AG04449 (cell line): ENCODE results near the gene DCP1B.

Experiments
- CTCF ChIA-PET: fragments of 350-600 bp; formaldehyde crosslinking; extraction: SDS; loops from one replicate; lab custom pipeline; 2021; ENCODE audit warnings: antibody characterized with exemption; lab: Yijun Ruan, JAX
- POLR2A ChIA-PET: fragments of 400-600, 350-600 bp; formaldehyde crosslinking; extraction: SDS; loops from one replicate; lab custom pipeline; 2020; ENCODE audit warnings: antibody characterized with exemption, inconsistent platforms; lab: Yijun Ruan, JAX
- DNase-seq: peaks from one replicate; pipeline ENCODE4 v3.0.0-alpha.2; 2010; ENCODE audit warnings: low read depth, low spot score
- H3K4me3 ChIP-seq: 2 replicates; pipeline ENCODE4 v1.5.1; 2011; ENCODE audit warnings: low read depth, mild to moderate bottlenecking, control low read depth, low read length
- TF ChIP-seq, protein P1 (sequence below): IDR thresholded peaks from one replicate; pipeline ENCODE4 v1.5.1; 2011; ENCODE audit warnings: mild to moderate bottlenecking, moderate library complexity, low read length, control low read depth, inconsistent platforms; ENCODE audit not compliant: insufficient read depth; ENCODE audit errors: missing control alignments

Gene DCP1B

DNA sequence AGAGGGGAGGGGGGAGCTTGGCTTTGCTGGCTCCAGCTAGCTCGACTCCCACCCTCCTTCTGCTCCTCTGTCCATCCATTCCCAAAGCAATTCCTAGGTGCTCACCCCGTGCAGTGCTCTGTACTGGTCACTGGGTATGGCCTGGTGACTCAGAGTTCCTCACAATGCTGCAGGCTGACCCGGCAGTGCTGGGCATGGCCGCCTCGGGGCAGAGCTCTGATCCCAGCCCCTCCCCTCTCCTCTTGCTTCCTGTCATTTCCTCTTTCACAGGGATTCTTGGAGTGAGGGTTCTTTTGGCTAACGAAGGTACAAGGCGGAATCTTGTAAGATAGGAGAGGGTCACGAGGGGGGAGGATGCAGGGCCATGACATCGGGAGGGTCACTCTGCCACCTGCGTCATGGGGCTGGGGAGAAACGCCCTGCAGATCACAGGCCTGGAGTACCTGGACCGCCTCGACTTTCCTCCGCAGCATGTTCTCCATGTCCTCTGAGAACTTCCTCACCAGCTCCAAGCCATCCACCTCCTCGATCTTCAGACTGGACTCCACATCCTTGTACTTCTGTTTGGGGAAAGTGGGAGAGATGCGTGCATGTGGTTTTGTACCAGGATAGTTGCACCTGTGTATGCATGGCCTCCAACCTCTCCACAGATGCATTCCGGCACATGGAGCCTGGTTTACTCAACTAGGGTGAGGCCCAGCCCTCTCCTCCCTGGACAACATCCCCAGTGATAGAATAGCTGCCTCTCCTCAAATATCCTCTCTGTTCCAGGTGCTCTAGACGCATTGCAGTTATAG is 91.5 kb downstream of the DCP1B start:
- no peak overlapping the region for H3K4me3 ChIP-seq
- TF ChIP-seq, protein P1, sequence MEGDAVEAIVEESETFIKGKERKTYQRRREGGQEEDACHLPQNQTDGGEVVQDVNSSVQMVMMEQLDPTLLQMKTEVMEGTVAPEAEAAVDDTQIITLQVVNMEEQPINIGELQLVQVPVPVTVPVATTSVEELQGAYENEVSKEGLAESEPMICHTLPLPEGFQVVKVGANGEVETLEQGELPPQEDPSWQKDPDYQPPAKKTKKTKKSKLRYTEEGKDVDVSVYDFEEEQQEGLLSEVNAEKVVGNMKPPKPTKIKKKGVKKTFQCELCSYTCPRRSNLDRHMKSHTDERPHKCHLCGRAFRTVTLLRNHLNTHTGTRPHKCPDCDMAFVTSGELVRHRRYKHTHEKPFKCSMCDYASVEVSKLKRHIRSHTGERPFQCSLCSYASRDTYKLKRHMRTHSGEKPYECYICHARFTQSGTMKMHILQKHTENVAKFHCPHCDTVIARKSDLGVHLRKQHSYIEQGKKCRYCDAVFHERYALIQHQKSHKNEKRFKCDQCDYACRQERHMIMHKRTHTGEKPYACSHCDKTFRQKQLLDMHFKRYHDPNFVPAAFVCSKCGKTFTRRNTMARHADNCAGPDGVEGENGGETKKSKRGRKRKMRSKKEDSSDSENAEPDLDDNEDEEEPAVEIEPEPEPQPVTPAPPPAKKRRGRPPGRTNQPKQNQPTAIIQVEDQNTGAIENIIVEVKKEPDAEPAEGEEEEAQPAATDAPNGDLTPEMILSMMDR, result no peak
- DNase-seq, result no peak
- ChIA-PET POLR2A (no interaction called here), CTCF (interaction anchor here (1.8 kb wide), 1 partner anchor 27 kb away, joined by 8 read pairs; no protein-coding TSS in a partner anchor)

DNA sequence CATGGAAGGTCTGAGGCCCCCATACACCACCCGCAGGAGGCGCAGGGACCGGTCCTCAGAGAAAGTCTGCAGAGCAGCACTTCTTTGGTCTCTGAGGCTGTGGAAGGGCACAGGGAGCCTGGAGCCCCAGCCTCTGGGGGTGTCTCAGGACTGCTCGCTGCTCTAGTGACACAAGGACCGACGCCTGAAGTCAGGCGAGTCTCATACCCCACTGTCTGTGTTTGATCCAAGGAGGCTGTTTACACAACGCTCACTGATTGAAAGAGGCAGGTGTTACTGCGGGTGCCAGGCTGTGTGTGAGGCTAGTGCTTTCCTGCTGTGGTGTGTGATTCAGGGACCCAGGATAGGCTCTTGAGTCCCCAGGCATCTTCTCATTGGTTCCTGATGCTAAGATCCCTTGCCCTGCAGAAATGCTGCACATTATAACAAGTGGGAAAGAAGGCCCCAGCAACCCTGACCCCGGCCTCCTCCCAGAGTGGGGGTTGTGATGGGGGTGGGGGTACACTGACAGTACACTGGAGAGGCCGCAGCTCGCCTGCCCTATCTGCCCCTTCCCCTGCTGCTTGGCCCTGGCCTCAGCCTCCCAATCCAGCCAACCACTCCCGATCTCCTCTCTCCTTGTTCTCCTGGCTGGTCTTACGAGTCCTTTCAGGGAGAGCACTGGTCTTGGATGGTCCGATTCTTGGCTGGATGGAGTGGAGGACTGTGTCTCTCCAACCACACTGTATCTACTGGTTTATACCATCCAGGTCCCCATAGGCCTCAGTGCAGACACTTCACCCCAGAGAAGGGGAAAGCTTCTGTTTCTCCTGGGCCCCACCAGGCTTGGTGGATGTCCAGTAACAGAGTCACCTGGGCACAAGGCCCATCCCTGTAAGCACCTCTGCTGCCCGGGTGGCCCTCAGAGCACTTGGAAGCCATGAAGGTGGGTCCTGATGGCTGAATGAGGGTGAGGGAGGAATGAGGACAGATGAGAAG is 92.4 kb downstream of the DCP1B start:
- DNase-seq, result no peak
- H3K4me3 ChIP-seq, result no peak overlapping the region
- TF ChIP-seq, protein P1, result no peak
- POLR2A ChIA-PET, result no interaction called here
- CTCF ChIA-PET, result interaction anchor here (1.8 kb wide), 1 partner anchor 28 kb away, joined by 8 read pairs; no protein-coding TSS in a partner anchor

DNA sequence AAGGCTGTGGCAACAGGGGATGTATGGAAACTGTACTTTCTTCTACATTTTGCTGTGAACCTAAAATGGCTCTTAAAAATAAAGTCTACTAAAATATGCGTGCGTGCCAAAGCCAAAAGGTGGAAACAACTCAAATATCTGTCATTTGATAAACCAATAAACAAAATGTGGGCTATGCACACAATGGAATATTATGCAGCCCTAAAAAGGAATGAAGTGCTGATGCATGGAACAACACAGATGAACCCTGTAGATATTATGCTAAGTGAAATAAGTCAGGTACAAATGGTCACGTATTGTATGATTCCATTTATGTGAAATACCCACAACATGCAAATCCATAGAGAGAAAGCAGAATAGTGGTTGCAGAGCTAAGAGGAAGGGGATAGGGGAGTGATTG is 93.8 kb downstream of the DCP1B start:
- CTCF ChIA-PET, result no interaction called here
- H3K4me3 ChIP-seq, result no peak overlapping the region
- DNase-seq, result no peak
- TF ChIP-seq, protein P1, result no peak
- POLR2A ChIA-PET, result no interaction called here

DNA sequence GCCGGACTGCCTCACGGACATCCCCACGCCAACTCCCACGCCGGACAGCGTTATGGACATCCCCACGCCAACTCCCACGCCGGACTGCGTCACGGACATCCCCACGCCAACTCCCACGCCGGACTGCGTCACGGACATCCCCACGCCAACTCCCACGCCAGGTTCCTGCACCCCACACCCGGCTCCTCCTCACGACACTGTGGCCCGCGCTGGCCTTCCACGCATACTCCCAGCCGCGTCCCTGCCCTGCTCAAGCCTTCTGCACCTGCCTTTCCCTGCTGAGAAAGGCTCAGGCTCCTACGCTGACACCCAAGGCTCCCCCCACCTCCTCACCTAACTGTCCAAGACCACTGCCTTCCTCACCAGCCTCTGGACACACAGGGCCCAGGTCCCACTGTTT is 95.5 kb downstream of the DCP1B start:
- H3K4me3 ChIP-seq, result no peak overlapping the region
- TF ChIP-seq, protein P1, result no peak
- CTCF ChIA-PET, result no interaction called here
- POLR2A ChIA-PET, result no interaction called here
- DNase-seq, result no peak

DNA sequence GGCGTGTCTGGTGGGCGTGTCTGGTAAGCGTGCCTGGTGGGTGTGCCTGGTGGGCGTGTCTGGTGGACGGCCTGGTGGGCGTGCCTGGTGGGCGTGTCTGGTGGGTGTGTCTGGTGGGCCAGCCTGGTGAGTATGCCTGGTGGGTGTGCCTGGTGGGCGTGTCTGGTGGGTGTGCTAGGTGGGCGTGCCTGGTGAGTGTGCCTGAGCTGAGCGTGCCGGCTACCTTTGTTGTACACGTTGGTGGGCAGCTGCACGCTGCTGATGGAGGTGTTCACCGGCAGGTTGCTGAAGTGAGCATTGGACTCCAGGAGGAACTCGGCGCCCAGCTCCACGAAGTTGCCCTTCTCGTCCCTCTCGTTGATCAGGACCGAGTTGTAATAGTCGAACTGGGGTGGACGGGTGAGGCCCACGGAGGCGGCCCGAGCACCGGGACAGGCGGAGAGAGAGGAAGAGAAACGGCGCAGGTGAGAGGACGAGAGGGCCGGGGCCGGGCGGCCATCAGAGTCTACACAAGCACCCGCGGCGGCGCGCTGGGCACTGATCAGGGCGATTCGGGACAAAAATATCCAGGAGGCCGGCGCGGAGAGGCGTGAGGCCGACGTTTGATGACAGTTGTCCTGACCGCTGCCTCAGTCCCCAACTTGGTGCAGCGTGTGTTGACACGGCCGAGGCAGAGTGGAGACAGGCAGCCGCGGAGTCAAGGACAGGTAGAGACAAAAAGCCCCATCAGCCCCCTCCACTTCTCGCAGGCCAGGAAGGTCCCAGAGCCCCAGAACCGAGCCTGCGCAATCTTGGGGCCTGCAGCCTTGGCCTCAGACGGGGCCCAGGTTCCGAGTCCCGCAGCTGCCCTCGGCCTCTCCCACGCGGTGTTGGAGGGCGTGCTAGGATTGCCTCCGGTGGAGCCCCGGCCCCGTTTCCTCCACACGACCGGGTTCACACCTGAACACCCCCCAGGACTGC is 96.3 kb downstream of the DCP1B start:
- no peak for DNase-seq
- ChIA-PET POLR2A (no interaction called here), CTCF (no interaction called here)
- no peak overlapping the region for H3K4me3 ChIP-seq
- TF ChIP-seq, protein P1, result no peak
